H9 (cell line): ENCODE results near the gene FCGBP. TPM values are rescaled to one million over a fixed set of nuclear protein-coding genes. Genes with fewer than 3 reads are reported as not detected.

Experiments used
- DNase-seq: peaks from one replicate; pipeline ENCODE4 v3.0.0-alpha.2; 2017
- H2AFZ ChIP-seq: one replicate; pipeline ENCODE4 v1.6.1; 2013; ENCODE audit warnings: mild to moderate bottlenecking, low read length, control low read depth, moderate library complexity
- H2AK5ac ChIP-seq: 2 replicates; pipeline ENCODE4 v1.6.1; 2013; ENCODE audit warnings: low read length, control low read depth, mixed read lengths; ENCODE audit not compliant: insufficient read length
- H2BK120ac ChIP-seq: one replicate; pipeline ENCODE4 v1.6.1; 2013; ENCODE audit warnings: low read depth, mild to moderate bottlenecking, low read length, control low read depth, inconsistent platforms; ENCODE audit not compliant: poor library complexity, severe bottlenecking
- H2BK12ac ChIP-seq: 2 replicates; pipeline ENCODE4 v1.6.1; 2013; ENCODE audit warnings: low read length, control low read depth, mixed read lengths, low read depth; ENCODE audit not compliant: insufficient read length
- H2BK15ac ChIP-seq: 2 replicates; pipeline ENCODE4 v1.6.1; 2013; ENCODE audit warnings: low read depth, low read length, control low read depth
- H2BK20ac ChIP-seq: one replicate; pipeline ENCODE4 v1.6.1; 2013; ENCODE audit warnings: low read depth, mild to moderate bottlenecking, low read length, control low read depth, inconsistent platforms; ENCODE audit not compliant: poor library complexity, severe bottlenecking
- H2BK5ac ChIP-seq: 2 replicates; pipeline ENCODE4 v1.6.1; 2013; ENCODE audit warnings: low read length, control low read depth, mixed read lengths; ENCODE audit not compliant: insufficient read length
- H3K14ac ChIP-seq: 2 replicates; pipeline ENCODE4 v1.6.1; 2013; ENCODE audit warnings: low read length, control low read depth; ENCODE audit not compliant: insufficient read depth
- H3K18ac ChIP-seq: 2 replicates; pipeline ENCODE4 v1.6.1; 2013; ENCODE audit warnings: low read depth, mild to moderate bottlenecking, mixed read lengths, low read length, control low read depth; ENCODE audit not compliant: insufficient read length
- H3K23ac ChIP-seq: 2 replicates; pipeline ENCODE4 v1.6.1; 2013; ENCODE audit warnings: low read length, control low read depth, mixed read lengths, low read depth; ENCODE audit not compliant: insufficient read length
- H3K23me2 ChIP-seq: 2 replicates; pipeline ENCODE4 v1.6.1; 2013; ENCODE audit warnings: low read depth, mild to moderate bottlenecking, mixed read lengths, low read length, control low read depth; ENCODE audit not compliant: insufficient read length, poor library complexity, severe bottlenecking
- H3K27ac ChIP-seq: 2 replicates; pipeline ENCODE4 v1.5.1; 2013; ENCODE audit warnings: low read length, control low read depth, mixed read lengths, low read depth; ENCODE audit not compliant: insufficient read length
- H3K27me3 ChIP-seq: 2 replicates; pipeline ENCODE4 v1.6.1; 2013; ENCODE audit warnings: low read length, control low read depth, inconsistent platforms; ENCODE audit not compliant: insufficient read depth
- H3K4ac ChIP-seq: 2 replicates; pipeline ENCODE4 v1.6.1; 2013; ENCODE audit warnings: low read depth, mild to moderate bottlenecking, control low read depth, inconsistent platforms, low read length, moderate library complexity
- H3K4me1 ChIP-seq: 2 replicates; pipeline ENCODE4 v1.6.1; 2013; ENCODE audit warnings: low read length, control low read depth, inconsistent platforms; ENCODE audit not compliant: insufficient read depth
- H3K4me2 ChIP-seq: 2 replicates; pipeline ENCODE4 v1.6.1; 2013; ENCODE audit warnings: low read length, control low read depth, mixed read lengths; ENCODE audit not compliant: insufficient read length, insufficient read depth
- H3K56ac ChIP-seq: 2 replicates; pipeline ENCODE4 v1.6.1; 2013; ENCODE audit warnings: low read depth, mild to moderate bottlenecking, mixed read lengths, low read length, control low read depth; ENCODE audit not compliant: insufficient read length
- H3K79me1 ChIP-seq: 2 replicates; pipeline ENCODE4 v1.6.1; 2013; ENCODE audit warnings: low read depth, mild to moderate bottlenecking, moderate library complexity, low read length, control low read depth, inconsistent platforms; ENCODE audit not compliant: insufficient read depth, poor library complexity, severe bottlenecking
- H3K79me2 ChIP-seq: 2 replicates; pipeline ENCODE4 v1.6.1; 2013; ENCODE audit warnings: low read length, control low read depth, inconsistent platforms; ENCODE audit not compliant: insufficient read depth
- H3K9ac ChIP-seq: 2 replicates; pipeline ENCODE4 v1.6.1; 2013; ENCODE audit warnings: low read length, control low read depth, mixed read lengths; ENCODE audit not compliant: insufficient read length; ENCODE audit errors: extremely low read depth
- H3K9me3 ChIP-seq: one replicate; pipeline ENCODE4 v1.6.1; 2013; ENCODE audit warnings: low read depth, low read length, inconsistent platforms; ENCODE audit not compliant: control insufficient read depth
- H3T11ph ChIP-seq: one replicate; pipeline ENCODE4 v1.6.1; 2013; ENCODE audit warnings: mild to moderate bottlenecking, low read length, control low read depth, inconsistent platforms
- H4K20me1 ChIP-seq: one replicate; pipeline ENCODE4 v1.6.1; 2013; ENCODE audit not compliant: control insufficient read depth, insufficient read length, insufficient read depth
- H4K5ac ChIP-seq: 2 replicates; pipeline ENCODE4 v1.6.1; 2013; ENCODE audit warnings: low read depth, mild to moderate bottlenecking, mixed read lengths, low read length, control low read depth; ENCODE audit not compliant: insufficient read length
- H4K8ac ChIP-seq: replicated peaks from 2 replicates; pipeline ENCODE4 v1.6.1; 2013; ENCODE audit warnings: low read length, control low read depth, mixed read lengths, low read depth; ENCODE audit not compliant: insufficient read length
- H4K91ac ChIP-seq: 2 replicates; pipeline ENCODE4 v1.6.1; 2013; ENCODE audit warnings: low read depth, mild to moderate bottlenecking, moderate library complexity, mixed read lengths, low read length, control low read depth; ENCODE audit not compliant: insufficient read length
- H3K27ac Mint-ChIP-seq, 3 experiments: 2 replicates in 2 of 3; 3 replicates in 1 of 3; pipeline ENCODE4 v1.8.0; 2020 to 2021; ENCODE audit warnings: mixed read lengths in 3 of 3, mild to moderate bottlenecking in 1 of 3, moderate library complexity in 1 of 3
- H3K27me3 Mint-ChIP-seq: 2 replicates; pipeline ENCODE4 v1.8.0; 2021; ENCODE audit warnings: low read depth, mild to moderate bottlenecking, moderate library complexity, mixed read lengths
- H3K36me3 Mint-ChIP-seq, 3 experiments: 2 replicates in 2 of 3; 3 replicates in 1 of 3; pipeline ENCODE4 v1.8.0; 2020 to 2021; ENCODE audit warnings: low read depth in 3 of 3, mixed read lengths in 3 of 3; ENCODE audit not compliant: insufficient read depth in 1 of 3
- H3K4me1 Mint-ChIP-seq, 2 experiments: 2 replicates each; pipeline ENCODE4 v1.8.0; 2020; ENCODE audit warnings: mixed read lengths in 2 of 2
- H3K4me3 Mint-ChIP-seq, 2 experiments: 2 replicates in 1 of 2; 3 replicates in 1 of 2; pipeline ENCODE4 v1.8.0; 2020 to 2021; ENCODE audit warnings: mild to moderate bottlenecking in 2 of 2, mixed read lengths in 2 of 2, moderate library complexity in 1 of 2
- H3K9me3 Mint-ChIP-seq, 2 experiments: 2 replicates in 1 of 2; 3 replicates in 1 of 2; pipeline ENCODE4 v1.8.0; 2020; ENCODE audit warnings: mild to moderate bottlenecking in 2 of 2, mixed read lengths in 2 of 2, moderate library complexity in 1 of 2
- WGBS: extraction: QIAGEN DNeasy Blood & Tissue Kit; methylation state at CpG from one replicate; pipeline ENCODE4 v1.1.7; 2013; ENCODE audit warnings: missing lambda C conversion rate, low lambda C conversion rate, mixed read lengths; ENCODE audit not compliant: insufficient read length; ENCODE audit errors: extremely low coverage; 5-methylcytosine and 5-hydroxymethylcytosine counted together
- total RNA-seq: library from RNA; stranded (reverse); gene quantifications from 2 replicates; pipeline ENCODE4 v1.2.1, GENCODE V29; 2021
- TF ChIP-seq, protein P1 (sequence below): fragments of 200-600 bp; sonication (generic); conservative IDR thresholded peaks from 3 replicates; pipeline ENCODE4 v1.8.0; 2021; ENCODE audit warnings: antibody characterized with exemption, mild to moderate bottlenecking

Gene FCGBP
- total RNA-seq, 1 experiment from 2014 or later = 0.13 TPM

DNA sequence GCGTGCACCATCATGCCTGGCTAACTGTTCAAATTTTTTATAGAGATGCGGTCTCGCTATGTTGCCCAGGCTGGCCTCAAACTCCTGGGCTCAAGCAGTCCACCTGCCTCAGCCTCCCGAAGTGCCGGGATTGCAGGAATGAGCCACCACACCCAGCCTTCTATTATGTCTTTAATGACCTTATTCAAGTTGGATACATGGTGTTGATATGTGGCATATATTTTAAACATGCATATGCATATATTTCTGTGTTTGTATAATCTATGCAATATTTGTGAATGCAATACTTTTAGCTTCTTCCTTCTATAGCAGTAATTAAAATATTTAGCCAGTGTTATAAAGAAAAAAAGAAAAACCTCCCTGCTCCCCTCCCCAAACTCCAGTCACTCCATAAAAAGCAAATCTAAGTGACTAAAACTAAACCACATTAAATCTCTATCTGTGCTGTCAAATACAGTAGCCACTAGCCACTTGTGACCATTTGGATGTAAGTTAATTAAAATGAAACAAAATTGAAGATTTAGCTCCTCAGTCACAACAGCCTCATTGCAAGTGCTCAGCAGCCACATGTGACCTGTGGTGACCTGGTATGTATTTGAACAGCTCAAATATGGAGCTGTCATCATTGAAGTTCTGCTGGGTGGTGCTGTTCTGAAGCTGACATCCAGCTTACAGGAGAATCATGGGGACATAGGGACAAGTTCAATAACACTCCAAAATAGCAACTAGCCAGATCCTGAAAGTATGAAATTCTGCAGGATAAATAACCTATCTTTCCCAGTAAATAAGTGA lies 27.4 kb downstream of the FCGBP start:
- no CpG with 5 or more reads among the region's 5 CpGs for WGBS
- Histone ChIP-seq H3K23ac (no peak overlapping the region), H3K23me2 (no peaks in the 10 kb centered on the region), H2BK5ac (no peak overlapping the region), H3K18ac (no peak overlapping the region), H4K8ac (no peak overlapping the region), H3K9ac (no peak overlapping the region), H3K56ac (no peak overlapping the region), H2AFZ (no peak overlapping the region), H2BK120ac (no peak overlapping the region), H2AK5ac (no peak overlapping the region), H3K14ac (no peak overlapping the region), H3K4me1 (no peaks in the 10 kb centered on the region), H4K20me1 (no peaks in the 10 kb centered on the region), H3K27me3 (no peaks in the 10 kb centered on the region), H3K4me2 (no peak overlapping the region), H2BK15ac (no peak overlapping the region), H3K9me3 (no peaks in the 10 kb centered on the region), H2BK12ac (no peak overlapping the region), H2BK20ac (no peak overlapping the region), H3K79me2 (no peaks in the 10 kb centered on the region), H3T11ph (no peak overlapping the region), H3K79me1 (no peaks in the 10 kb centered on the region), H3K4ac (no peak overlapping the region), H4K5ac (no peak overlapping the region), H3K27ac (no peak overlapping the region), H4K91ac (no peak overlapping the region)
- H3K36me3 Mint-ChIP-seq = no peaks in the 10 kb centered on the region
- H3K4me3 Mint-ChIP-seq = no peak overlapping the region
- no peak overlapping the region for H3K27ac Mint-ChIP-seq
- H3K4me1 Mint-ChIP-seq = no peaks in the 10 kb centered on the region
- no peak for DNase-seq
- no peaks in the 10 kb centered on the region for H3K27me3 Mint-ChIP-seq
- peaks cover 0 to 4% of the 10 kb centered on the region in 2 experiments; a peak in 1 of 5 replicates for H3K9me3 Mint-ChIP-seq
- TF ChIP-seq, protein P1, sequence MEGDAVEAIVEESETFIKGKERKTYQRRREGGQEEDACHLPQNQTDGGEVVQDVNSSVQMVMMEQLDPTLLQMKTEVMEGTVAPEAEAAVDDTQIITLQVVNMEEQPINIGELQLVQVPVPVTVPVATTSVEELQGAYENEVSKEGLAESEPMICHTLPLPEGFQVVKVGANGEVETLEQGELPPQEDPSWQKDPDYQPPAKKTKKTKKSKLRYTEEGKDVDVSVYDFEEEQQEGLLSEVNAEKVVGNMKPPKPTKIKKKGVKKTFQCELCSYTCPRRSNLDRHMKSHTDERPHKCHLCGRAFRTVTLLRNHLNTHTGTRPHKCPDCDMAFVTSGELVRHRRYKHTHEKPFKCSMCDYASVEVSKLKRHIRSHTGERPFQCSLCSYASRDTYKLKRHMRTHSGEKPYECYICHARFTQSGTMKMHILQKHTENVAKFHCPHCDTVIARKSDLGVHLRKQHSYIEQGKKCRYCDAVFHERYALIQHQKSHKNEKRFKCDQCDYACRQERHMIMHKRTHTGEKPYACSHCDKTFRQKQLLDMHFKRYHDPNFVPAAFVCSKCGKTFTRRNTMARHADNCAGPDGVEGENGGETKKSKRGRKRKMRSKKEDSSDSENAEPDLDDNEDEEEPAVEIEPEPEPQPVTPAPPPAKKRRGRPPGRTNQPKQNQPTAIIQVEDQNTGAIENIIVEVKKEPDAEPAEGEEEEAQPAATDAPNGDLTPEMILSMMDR = no peak
